ENCODE measurements around the gene CLMN. TPM values are rescaled to one million over a fixed set of nuclear protein-coding genes. Genes with fewer than 3 reads are reported as not detected.

The CLMN gene
- total and polyA plus RNA-seq, 2 donors (not counting 3 experiments of a cell fraction or from before 2014, with no cell fraction given), result 0.72 to 9.6 TPM

DNA sequence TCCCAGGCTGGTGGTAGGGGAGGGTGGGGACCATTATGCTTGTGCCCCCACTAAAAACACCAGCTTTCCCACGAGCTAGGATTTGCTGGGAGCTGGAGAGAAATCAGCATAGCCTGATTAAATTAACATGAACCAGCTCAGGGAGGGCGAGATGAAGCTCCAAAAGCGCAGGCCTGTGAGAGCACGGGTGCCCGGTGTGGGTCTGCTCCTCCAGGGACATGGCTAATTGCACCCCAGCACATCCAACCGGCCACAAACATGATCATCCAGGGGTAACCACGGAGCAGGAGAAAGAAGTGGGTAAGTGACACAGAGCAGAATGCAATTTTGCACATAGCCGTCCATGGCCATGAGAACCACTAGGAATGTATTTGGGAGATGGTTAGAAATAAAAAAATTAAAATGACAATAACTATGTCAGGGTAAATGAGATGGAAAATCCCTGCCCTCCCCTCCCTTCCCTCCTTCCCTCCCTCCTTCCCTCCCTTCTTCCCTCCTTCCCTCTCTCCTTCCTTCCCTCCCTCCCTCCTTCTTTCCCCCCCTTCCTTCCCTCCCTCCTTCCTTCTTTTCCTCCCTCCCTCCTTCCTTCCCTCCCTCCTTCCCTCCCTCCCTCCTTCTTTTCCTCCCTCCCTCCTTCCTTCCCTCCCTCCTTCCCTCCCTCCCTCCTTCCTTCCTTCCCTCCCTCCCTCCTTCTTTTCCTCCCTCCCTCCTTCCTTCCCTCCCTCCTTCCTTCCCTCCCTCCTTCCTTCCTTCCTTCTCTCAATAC, 26.9 kb downstream of the CLMN start:
- DNase-seq (ENCODE audit: low read depth, low spot score) (no peak), FAIRE-seq (no peak)
- dilution Hi-C loops (cut with MboI; ENCODE audit: extremely low pct_ligation_motif_present, low sequenced_read_pairs), result no loop called here
- H3K4me3 ChIP-seq (replicated peaks in 1 of 3; ENCODE audit: insufficient read depth in 1 of 3, low read depth in 1 of 3, low read length in 3 of 3), result no peak overlapping the region
- no peaks in the 10 kb centered on the region for H3K9me1 ChIP-seq (replicated peaks; ENCODE audit: control insufficient read depth, extremely low read depth, insufficient read depth, low read length)
- H2AFZ ChIP-seq (ENCODE audit: low read depth, low read length), result no peak overlapping the region
- no peaks in the 10 kb centered on the region for H3K79me2 ChIP-seq (ENCODE audit: control insufficient read depth, insufficient read depth, low read length)
- intact Hi-C loops (cut with micrococcal nuclease), result no loop called here
- H3K27me3 ChIP-seq (ENCODE audit: control insufficient read depth in 2 of 2, insufficient read depth in 2 of 2, low read length in 2 of 2), result no peaks in the 10 kb centered on the region
- no peaks in the 10 kb centered on the region for H3K36me3 ChIP-seq (ENCODE audit: control insufficient read depth in 2 of 2, extremely low read depth in 1 of 2, insufficient read depth in 2 of 2, low read length in 2 of 2)
- ChIA-PET CTCF (no interaction called here), POLR2A (no interaction called here)
- H3K4me2 ChIP-seq (ENCODE audit: insufficient read depth, low read length), result no peak overlapping the region
- H3K27ac ChIP-seq (ENCODE audit: insufficient read depth, low read depth, low read length), result no peak overlapping the region
- no peaks in the 10 kb centered on the region for H4K20me1 ChIP-seq (replicated peaks; ENCODE audit: control insufficient read depth, extremely low read depth, insufficient read depth, low read length)
- no peaks in the 10 kb centered on the region for H3K9me3 ChIP-seq (replicated peaks; ENCODE audit: control insufficient read depth, insufficient read depth, low read length)
- TF ChIP-seq FOS (IDR thresholded peaks at IDR 0.05; ENCODE audit: borderline replicate concordance, insufficient read depth, low read length) (no peak), JUN (IDR thresholded peaks at IDR 0.05; ENCODE audit: borderline replicate concordance, insufficient read depth, insufficient read length, low read depth) (no peak), POLR2AphosphoS5 (IDR thresholded peaks at IDR 0.05; ENCODE audit: insufficient read depth, low read depth, low read length) (no peak), EZH2 (IDR thresholded peaks at IDR 0.05; ENCODE audit: borderline replicate concordance, low read depth, low read length, severe bottlenecking) (no peak), POLR2A (IDR thresholded peaks at IDR 0.05; ENCODE audit: low read depth, low read length) (no peak), MYC (IDR thresholded peaks at IDR 0.05; ENCODE audit: low read depth, low read length) (no peak)
- TF ChIP-seq, protein P1, sequence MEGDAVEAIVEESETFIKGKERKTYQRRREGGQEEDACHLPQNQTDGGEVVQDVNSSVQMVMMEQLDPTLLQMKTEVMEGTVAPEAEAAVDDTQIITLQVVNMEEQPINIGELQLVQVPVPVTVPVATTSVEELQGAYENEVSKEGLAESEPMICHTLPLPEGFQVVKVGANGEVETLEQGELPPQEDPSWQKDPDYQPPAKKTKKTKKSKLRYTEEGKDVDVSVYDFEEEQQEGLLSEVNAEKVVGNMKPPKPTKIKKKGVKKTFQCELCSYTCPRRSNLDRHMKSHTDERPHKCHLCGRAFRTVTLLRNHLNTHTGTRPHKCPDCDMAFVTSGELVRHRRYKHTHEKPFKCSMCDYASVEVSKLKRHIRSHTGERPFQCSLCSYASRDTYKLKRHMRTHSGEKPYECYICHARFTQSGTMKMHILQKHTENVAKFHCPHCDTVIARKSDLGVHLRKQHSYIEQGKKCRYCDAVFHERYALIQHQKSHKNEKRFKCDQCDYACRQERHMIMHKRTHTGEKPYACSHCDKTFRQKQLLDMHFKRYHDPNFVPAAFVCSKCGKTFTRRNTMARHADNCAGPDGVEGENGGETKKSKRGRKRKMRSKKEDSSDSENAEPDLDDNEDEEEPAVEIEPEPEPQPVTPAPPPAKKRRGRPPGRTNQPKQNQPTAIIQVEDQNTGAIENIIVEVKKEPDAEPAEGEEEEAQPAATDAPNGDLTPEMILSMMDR (IDR thresholded peaks at IDR 0.05; ENCODE audit: extremely low read depth in 1 of 2, insufficient read depth in 1 of 2, low read depth in 1 of 2, low read length in 2 of 2), result no peak
- TF ChIP-seq, protein P2, sequence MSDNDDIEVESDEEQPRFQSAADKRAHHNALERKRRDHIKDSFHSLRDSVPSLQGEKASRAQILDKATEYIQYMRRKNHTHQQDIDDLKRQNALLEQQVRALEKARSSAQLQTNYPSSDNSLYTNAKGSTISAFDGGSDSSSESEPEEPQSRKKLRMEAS (IDR thresholded peaks at IDR 0.05; ENCODE audit: insufficient read depth, insufficient read length), result no peak
- H3K9ac ChIP-seq (replicated peaks; ENCODE audit: extremely low read depth, insufficient read depth, low read length), result no peak overlapping the region
- no TSS peak for BruUV-seq (replicated peaks)
- H3K4me1 ChIP-seq (ENCODE audit: control insufficient read depth, extremely low read depth, insufficient read depth, low read length), result peaks cover 13% of the 10 kb centered on the region
